Measurements from ENCODE around the gene TRABD2A.
A peak's percentile ranks its signal among the peaks of the same experiment; 100 is the strongest.
"Not testable (repeated sequence)": the region's sequence is repeated elsewhere in the genome, so short reads cannot be mapped to it uniquely, and the experiment has no call there.

The TRABD2A gene

DNA sequence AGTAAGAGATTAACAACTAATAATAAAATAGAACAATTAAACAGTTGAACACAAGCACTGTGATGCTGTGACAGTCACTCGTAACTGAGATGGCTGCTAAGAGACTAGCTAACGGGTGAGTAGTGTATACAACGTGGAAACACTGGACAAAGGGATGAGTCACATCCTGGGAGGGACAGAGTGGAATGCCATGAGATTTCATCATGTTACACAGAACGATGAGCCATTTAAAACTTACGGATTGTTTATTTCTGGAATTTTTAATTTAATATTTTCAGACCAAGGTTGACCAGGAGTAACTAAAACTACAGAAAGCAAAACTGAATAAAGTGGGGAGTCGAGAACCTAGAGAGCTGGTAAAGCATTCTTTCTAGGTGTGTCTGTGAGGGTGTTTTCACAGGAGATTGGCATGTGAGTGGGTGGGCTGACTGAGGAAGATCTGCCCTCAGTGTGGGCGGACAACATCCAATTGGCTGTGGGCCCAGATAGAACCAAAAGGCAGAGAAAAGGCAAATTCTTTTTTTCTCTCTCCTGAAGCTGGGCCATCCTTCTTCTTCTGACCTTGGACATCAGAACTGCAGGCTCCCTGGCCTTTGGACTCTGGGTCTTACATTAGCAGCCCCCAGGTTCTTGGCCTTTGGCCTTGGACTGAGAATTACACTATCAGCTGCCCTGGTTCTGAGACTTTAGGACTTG is 39.1 kb upstream of the TRABD2A start:
- peak overlapping the region; percentile 54 for H3K4me3 ChIP-seq (ENCODE audit: low read depth, low read length)
- DNase-seq (ENCODE audit: low read depth): peak; percentile 79
- TF ChIP-seq, protein P1, sequence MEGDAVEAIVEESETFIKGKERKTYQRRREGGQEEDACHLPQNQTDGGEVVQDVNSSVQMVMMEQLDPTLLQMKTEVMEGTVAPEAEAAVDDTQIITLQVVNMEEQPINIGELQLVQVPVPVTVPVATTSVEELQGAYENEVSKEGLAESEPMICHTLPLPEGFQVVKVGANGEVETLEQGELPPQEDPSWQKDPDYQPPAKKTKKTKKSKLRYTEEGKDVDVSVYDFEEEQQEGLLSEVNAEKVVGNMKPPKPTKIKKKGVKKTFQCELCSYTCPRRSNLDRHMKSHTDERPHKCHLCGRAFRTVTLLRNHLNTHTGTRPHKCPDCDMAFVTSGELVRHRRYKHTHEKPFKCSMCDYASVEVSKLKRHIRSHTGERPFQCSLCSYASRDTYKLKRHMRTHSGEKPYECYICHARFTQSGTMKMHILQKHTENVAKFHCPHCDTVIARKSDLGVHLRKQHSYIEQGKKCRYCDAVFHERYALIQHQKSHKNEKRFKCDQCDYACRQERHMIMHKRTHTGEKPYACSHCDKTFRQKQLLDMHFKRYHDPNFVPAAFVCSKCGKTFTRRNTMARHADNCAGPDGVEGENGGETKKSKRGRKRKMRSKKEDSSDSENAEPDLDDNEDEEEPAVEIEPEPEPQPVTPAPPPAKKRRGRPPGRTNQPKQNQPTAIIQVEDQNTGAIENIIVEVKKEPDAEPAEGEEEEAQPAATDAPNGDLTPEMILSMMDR (IDR thresholded peaks at IDR 0.05; ENCODE audit: insufficient read depth, low read depth, low read length, missing control alignments): no peak

DNA sequence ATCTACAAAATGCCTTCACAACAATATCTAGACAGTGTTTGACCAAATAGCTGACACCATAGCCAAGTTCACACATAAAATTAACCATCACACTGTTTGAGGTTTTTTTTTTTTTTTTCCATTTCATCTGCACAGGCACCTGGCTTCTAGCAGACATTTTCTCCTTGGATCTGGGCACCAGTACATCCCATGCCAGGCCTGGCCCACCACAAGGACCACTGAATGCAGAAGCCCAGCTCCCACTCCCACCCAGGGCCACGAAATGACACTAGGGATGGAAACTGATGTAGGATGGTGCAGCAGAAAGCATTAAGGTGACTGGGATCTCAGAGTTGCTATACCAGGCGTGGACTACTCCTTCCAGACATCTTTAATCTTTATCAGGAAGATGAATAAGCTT is 37.5 kb upstream of the TRABD2A start:
- no peak overlapping the region for H3K4me3 ChIP-seq (ENCODE audit: low read depth, low read length)
- TF ChIP-seq, protein P1 (IDR thresholded peaks at IDR 0.05; ENCODE audit: insufficient read depth, low read depth, low read length, missing control alignments): no peak
- DNase-seq (ENCODE audit: low read depth): no peak

- not testable (repeated sequence) for DNase-seq (ENCODE audit: low read depth)
Measured at GRCh38 chr2:84917821-84918220, 36.9 kb upstream of the TRABD2A start.

GRCh38 chr2:84915675-84916074 is 34.8 kb upstream of the TRABD2A start:
- not testable (repeated sequence) for DNase-seq (ENCODE audit: low read depth); H3K4me3 ChIP-seq (ENCODE audit: low read depth, low read length)

More at GRCh38 chr2:84917821-84918220, 36.9 kb upstream of the TRABD2A start:
- not testable (repeated sequence) for H3K4me3 ChIP-seq (ENCODE audit: low read depth, low read length)

DNA sequence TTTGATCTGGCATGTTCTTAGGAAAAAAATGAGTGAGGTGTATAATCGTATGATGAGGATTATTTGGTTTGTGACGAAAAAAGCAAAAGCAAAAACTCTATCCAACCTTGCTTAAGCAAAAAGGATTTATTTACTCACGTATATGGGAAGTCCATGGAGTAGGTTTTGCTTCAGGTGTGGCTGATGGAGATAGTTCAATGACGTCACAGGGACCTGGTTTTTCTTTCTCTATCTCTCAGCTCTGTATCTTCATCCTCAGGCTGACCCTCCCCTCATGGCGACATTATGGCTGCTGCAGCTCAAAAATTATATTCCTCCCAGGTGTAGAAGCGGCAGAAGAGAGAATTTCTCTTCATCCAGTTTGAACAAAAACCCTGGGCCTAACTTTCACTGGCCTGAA is 33.5 kb upstream of the TRABD2A start:
- H3K4me3 ChIP-seq (ENCODE audit: low read depth, low read length): no peak overlapping the region
- no peak for DNase-seq (ENCODE audit: low read depth)
- TF ChIP-seq, protein P1 (IDR thresholded peaks at IDR 0.05; ENCODE audit: insufficient read depth, low read depth, low read length, missing control alignments): no peak

DNA sequence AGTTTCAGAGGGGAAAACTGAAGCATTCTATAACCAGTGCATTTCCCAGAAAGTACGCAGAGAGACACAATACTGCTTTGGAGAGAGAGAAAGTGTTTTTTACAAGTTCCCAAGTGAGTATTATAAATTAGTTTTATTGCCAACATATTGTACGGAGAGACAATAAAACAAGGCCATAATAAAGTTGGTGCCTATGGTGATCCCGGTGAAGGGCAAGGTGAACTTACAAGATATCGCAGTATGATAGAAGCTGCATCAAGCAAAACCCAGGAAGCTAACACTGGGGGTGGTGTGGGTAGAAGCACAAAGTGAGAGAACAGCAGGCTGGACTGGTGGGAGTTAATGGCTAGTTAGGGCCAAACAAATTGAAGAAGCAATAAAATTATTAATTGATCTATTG is 32.1 kb upstream of the TRABD2A start:
- no peak overlapping the region for H3K4me3 ChIP-seq (ENCODE audit: low read depth, low read length)
- TF ChIP-seq, protein P1 (IDR thresholded peaks at IDR 0.05; ENCODE audit: insufficient read depth, low read depth, low read length, missing control alignments): no peak
- no peak for DNase-seq (ENCODE audit: low read depth)

DNA sequence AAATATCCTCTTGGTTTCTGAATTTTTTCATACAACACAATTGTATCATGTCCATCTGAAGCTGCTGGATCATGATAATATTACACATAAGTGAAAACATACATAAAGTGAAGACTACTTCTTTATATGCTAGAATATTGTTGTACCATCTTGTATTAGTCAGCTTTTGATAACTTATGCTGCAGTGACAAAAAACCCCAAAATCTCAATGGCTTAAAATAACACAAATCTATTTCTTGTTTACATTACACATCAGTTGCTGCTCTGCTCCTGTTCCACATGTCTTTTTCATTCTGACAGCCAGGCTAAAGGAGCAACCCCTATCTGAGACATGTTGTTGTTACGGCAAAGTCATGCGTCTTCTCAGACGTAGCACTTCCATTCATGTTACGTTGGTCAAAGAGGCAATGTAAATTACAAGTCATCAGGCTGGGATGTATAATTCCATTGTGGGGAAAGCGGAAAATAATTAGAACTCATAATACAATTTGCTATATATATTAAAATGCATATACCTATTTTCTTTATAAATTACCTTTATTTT is 30.3 kb upstream of the TRABD2A start:
- H3K4me3 ChIP-seq (ENCODE audit: low read depth, low read length): no peak overlapping the region
- no peak for DNase-seq (ENCODE audit: low read depth)
- TF ChIP-seq, protein P1 (IDR thresholded peaks at IDR 0.05; ENCODE audit: insufficient read depth, low read depth, low read length, missing control alignments): no peak
